A673 (cell line): ENCODE results near the gene HEMGN.

Source experiments
- CTCF ChIP-seq: fragments of 300-800, 200-600 bp; sonication (generic); conservative IDR thresholded peaks from 2 replicates; pipeline ENCODE4 v1.5.1; 2017; ENCODE audit warnings: low read depth, mild to moderate bottlenecking, antibody characterized with exemption, low read length, moderate library complexity, mixed read lengths
- EZH2 ChIP-seq: fragments of 200-600 bp; sonication (generic); IDR thresholded peaks from 2 replicates; pipeline ENCODE4 v1.6.1; 2017; ENCODE audit warnings: borderline replicate concordance, low read depth, mild to moderate bottlenecking, mixed read lengths, antibody characterized with exemption, low read length; ENCODE audit not compliant: poor library complexity, severe bottlenecking

GRCh38 chr9:97908705-97909104 is 29.3 kb downstream of the HEMGN start:
- TF ChIP-seq CTCF (no peak), EZH2 (no peak)
